ENCODE results near the gene SMTN.

SMTN gene

GRCh38 chr22:31133911-31134310 is 52.8 kb downstream of the SMTN start:
- no peak for DNase-seq

- DNase-seq = no peak
These were observed 53.6 kb downstream of the SMTN start for GRCh38 chr22:31134688-31135087.

- DNase-seq = no peak
These were observed 54.6 kb downstream of the SMTN start for GRCh38 chr22:31135706-31136105.

GRCh38 chr22:31136155-31136554 is 55.0 kb downstream of the SMTN start:
- DNase-seq = no peak

- no peak for DNase-seq
These were observed 55.6 kb downstream of the SMTN start for GRCh38 chr22:31136711-31137110.

- DNase-seq = no peak
These were observed 56.6 kb downstream of the SMTN start for GRCh38 chr22:31137721-31138120.

GRCh38 chr22:31138126-31138525 is 57.0 kb downstream of the SMTN start:
- no peak for DNase-seq

GRCh38 chr22:31139066-31139465 is 57.9 kb downstream of the SMTN start:
- no peak for DNase-seq

GRCh38 chr22:31139866-31140716 is 59.0 kb downstream of the SMTN start, which contains the start of gene PLA2G3:
TSS of gene PLA2G3 (minus strand) at chr22:31140508. CDS start at chr22:31140354, 154 bp downstream.
- no peak for DNase-seq

- DNase-seq = no peak
These were observed 59.6 kb downstream of the SMTN start for GRCh38 chr22:31140746-31141145.

GRCh38 chr22:31141551-31141950 is 60.4 kb downstream of the SMTN start:
- DNase-seq = no peak

- DNase-seq = no peak
These were observed 61.2 kb downstream of the SMTN start for GRCh38 chr22:31142285-31142684.

GRCh38 chr22:31143038-31143437 is 61.9 kb downstream of the SMTN start:
- DNase-seq = no peak

- no peak for DNase-seq
These were observed 62.4 kb downstream of the SMTN start for GRCh38 chr22:31143537-31143936.

- no peak for DNase-seq
These were observed 63.1 kb downstream of the SMTN start for GRCh38 chr22:31144223-31144622.

- no peak for DNase-seq
These were observed 67.4 kb downstream of the SMTN start for GRCh38 chr22:31148488-31148887.

GRCh38 chr22:31148953-31149627 is 68.0 kb downstream of the SMTN start:
- DNase-seq = peak; percentile 39 to 46

- no peak for DNase-seq
These were observed 69.5 kb downstream of the SMTN start for GRCh38 chr22:31150615-31151014.

GRCh38 chr22:31151872-31152271 is 70.8 kb downstream of the SMTN start:
- DNase-seq = no peak

GRCh38 chr22:31153357-31153756 is 72.2 kb downstream of the SMTN start:
- DNase-seq = no peak

Measured in CD4-positive, alpha-beta T cell treated with Interleukin-4 for 1 hour (primary cell).